K562 (cell line): ENCODE data around the gene FAM53C. TPM values are rescaled to one million over a fixed set of nuclear protein-coding genes. Genes with fewer than 3 reads are reported as not detected.

ENCODE experiments used
- ATAC-seq: fragments of 200-7000 bp; cut with Tn5 transposase; 3 replicates; pipeline ENCODE4 v1.9.1; 2020; ENCODE audit warnings: moderate library complexity
- BruUV-seq: library from RNA; stranded (reverse); fragments of 400-500 nt; replicated peaks from 2 replicates; lab custom pipeline; 2021; lab: Mats Ljungman, UMichigan
- CTCF ChIA-PET: fragments of 300-600 bp; formaldehyde crosslinking; extraction: SDS; loops from one replicate; lab custom pipeline; 2021; ENCODE audit warnings: low intra/inter-chr PET ratio; lab: Yijun Ruan, JAX
- POLR2A ChIA-PET: fragments of 300-600, 350-650 bp; sonication (Branson Sonifier 250); formaldehyde crosslinking; extraction: SDS; loops from one replicate; lab custom pipeline; 2021; ENCODE audit warnings: antibody characterized with exemption, inconsistent platforms; lab: Yijun Ruan, JAX
- DNase-seq, 4 experiments: peaks; one replicate each; pipeline versions ENCODE4 v3.0.0 to v3.0.0-alpha.2; 2011 to 2018; ENCODE audit warnings: low spot score in 3 of 4, mixed read lengths in 3 of 4; ENCODE audit errors: extremely low read depth in 1 of 4
- FAIRE-seq: peaks from 2 replicates; lab custom pipeline; 2011; peaks lifted over from hg19 to GRCh38; lab: Jason Lieb, UNC
- H2AFZ ChIP-seq: 2 replicates; pipeline ENCODE4 v1.6.0; 2011; ENCODE audit warnings: low read depth, low read length, control low read depth, inconsistent platforms
- H3K27ac ChIP-seq: fragments of 200-600 bp; 3 replicates; pipeline ENCODE4 v1.8.0; 2011; ENCODE audit warnings: low read depth, mild to moderate bottlenecking, control low read depth, inconsistent platforms, low read length, moderate library complexity, mixed read lengths; ENCODE audit errors: extremely low read depth
- H3K27me3 ChIP-seq, 2 experiments: fragments of 300-600 bp in 1 of 2; 2 replicates in 1 of 2; 3 replicates in 1 of 2; pipeline versions ENCODE4 v1.6.0 to v1.8.0; 2011; ENCODE audit warnings: inconsistent platforms in 2 of 2, low read length in 2 of 2, mild to moderate bottlenecking in 1 of 2, mixed read lengths in 1 of 2, moderate library complexity in 1 of 2; ENCODE audit not compliant: control insufficient read depth in 2 of 2, insufficient read depth in 2 of 2
- H3K36me3 ChIP-seq: fragments of 300-600 bp; 3 replicates; pipeline ENCODE4 v1.8.0; 2011; ENCODE audit warnings: mild to moderate bottlenecking, low read length, inconsistent platforms; ENCODE audit not compliant: control insufficient read depth, insufficient read depth
- H3K4me1 ChIP-seq, 2 experiments: fragments of 200-600 bp in 1 of 2; replicated peaks in 1 of 2; 2 replicates in 1 of 2; 3 replicates in 1 of 2; pipeline versions ENCODE4 v1.5.1 to v1.8.0; 2011; ENCODE audit warnings: inconsistent platforms in 2 of 2, low read length in 2 of 2, mild to moderate bottlenecking in 1 of 2, mixed read lengths in 1 of 2, moderate library complexity in 1 of 2; ENCODE audit not compliant: control insufficient read depth in 2 of 2, insufficient read depth in 2 of 2
- H3K4me2 ChIP-seq: 2 replicates; pipeline ENCODE4 v1.6.1; 2011; ENCODE audit warnings: low read length, control low read depth, inconsistent platforms, mixed read lengths; ENCODE audit not compliant: insufficient read depth
- H3K4me3 ChIP-seq: fragments of 200-600 bp; sonication (generic), shearing (Covaris generic); 2 replicates; pipeline ENCODE4 v1.5.1; 2016; ENCODE audit warnings: control low read depth, inconsistent platforms
- H3K79me2 ChIP-seq: fragments of 200-600 bp; 3 replicates; pipeline ENCODE4 v1.8.0; 2011; ENCODE audit warnings: low read length, inconsistent platforms; ENCODE audit not compliant: control insufficient read depth, insufficient read depth
- H3K9ac ChIP-seq, 2 experiments: 2 replicates each; pipeline versions ENCODE4 v1.6.0 to v1.6.1; 2011; ENCODE audit warnings: low read depth in 2 of 2, low read length in 2 of 2, control low read depth in 1 of 2, inconsistent platforms in 1 of 2, mild to moderate bottlenecking in 1 of 2, mixed read lengths in 1 of 2; ENCODE audit not compliant: insufficient read depth in 1 of 2
- H3K9me1 ChIP-seq: one replicate; pipeline ENCODE4 v1.6.0; 2011; ENCODE audit warnings: inconsistent platforms, mild to moderate bottlenecking, low read length, moderate library complexity; ENCODE audit not compliant: control insufficient read depth, insufficient read depth
- H3K9me3 ChIP-seq: replicated peaks from 2 replicates; pipeline ENCODE4 v1.5.1; 2011; ENCODE audit warnings: low read depth, low read length, inconsistent platforms; ENCODE audit not compliant: control insufficient read depth, insufficient read depth
- H4K20me1 ChIP-seq: replicated peaks from 2 replicates; pipeline ENCODE4 v1.6.1; 2011; ENCODE audit warnings: low read length, inconsistent platforms, mixed read lengths; ENCODE audit not compliant: control insufficient read depth, insufficient read depth
- CCAR2 ChIP-seq: fragments of 200-400 bp; formaldehyde crosslinking; IDR thresholded peaks from 2 replicates; pipeline ENCODE4 v1.6.1; 2017; ENCODE audit warnings: mild to moderate bottlenecking, low read depth, low read length
- GTF2F1 ChIP-seq: IDR thresholded peaks from 2 replicates; pipeline ENCODE4 v1.6.1; 2011; ENCODE audit warnings: low read depth, low read length, improper control_type of control experiment
- HMG20B ChIP-seq: fragments of 250-450 bp; sonication (Bioruptor Pico); IDR thresholded peaks from 2 replicates; pipeline ENCODE4 v1.5.0; 2021; ENCODE audit warnings: mild to moderate bottlenecking
- KAT7 ChIP-seq: sonication (generic); formaldehyde crosslinking; IDR thresholded peaks from 2 replicates; pipeline ENCODE4 v1.8.0; 2022; ENCODE audit warnings: missing genetic modification reagents, mild to moderate bottlenecking, borderline replicate concordance
- MIER1 ChIP-seq: fragments of 450-650 bp; IDR thresholded peaks from 2 replicates; pipeline ENCODE4 v1.6.1; 2016; ENCODE audit warnings: antibody characterized with exemption, mild to moderate bottlenecking, low read depth
- MTF1 ChIP-seq: fragments of 250-450 bp; sonication (Bioruptor Pico); IDR thresholded peaks from 2 replicates; pipeline ENCODE4 v1.9.0; 2021; ENCODE audit warnings: moderate library complexity, mild to moderate bottlenecking, inconsistent platforms, borderline replicate concordance
- NFE2L1 ChIP-seq: fragments of 450-650 bp; IDR thresholded peaks from 2 replicates; pipeline ENCODE4 v1.6.1; 2016; ENCODE audit warnings: missing genetic modification characterization, low read depth, mild to moderate bottlenecking, missing compliant biosample characterization, moderate library complexity, borderline replicate concordance
- OTX1 ChIP-seq: fragments of 450-650 bp; formaldehyde crosslinking; IDR thresholded peaks from 2 replicates; pipeline ENCODE4 v1.4.0; 2022; ENCODE audit warnings: mild to moderate bottlenecking
- PCBP2 ChIP-seq: fragments of 200-400 bp; formaldehyde crosslinking; IDR thresholded peaks from 2 replicates; pipeline ENCODE4 v1.6.1; 2018; ENCODE audit warnings: low read length, low read depth, mild to moderate bottlenecking, moderate library complexity; ENCODE audit not compliant: poor library complexity, severe bottlenecking
- POLR3A ChIP-seq: IDR thresholded peaks from 2 replicates; pipeline ENCODE4 v1.6.1; 2011; ENCODE audit warnings: borderline replicate concordance, mild to moderate bottlenecking, moderate library complexity; ENCODE audit not compliant: insufficient read length, insufficient read depth; ENCODE audit errors: extremely low read depth
- SMARCA5 ChIP-seq: fragments of 450-650 bp; IDR thresholded peaks from 2 replicates; pipeline ENCODE4 v1.6.1; 2016
- SP1 ChIP-seq: sonication (generic); formaldehyde crosslinking; IDR thresholded peaks from 2 replicates; pipeline ENCODE4 v1.8.1; 2022; ENCODE audit warnings: mild to moderate bottlenecking, missing genetic modification reagents
- STAT5B ChIP-seq: fragments of 250-450 bp; sonication (Bioruptor Pico); IDR thresholded peaks from 2 replicates; pipeline ENCODE4 v1.8.0; 2021; ENCODE audit warnings: mild to moderate bottlenecking, inconsistent platforms
- TAF9B ChIP-seq: fragments of 450-650 bp; IDR thresholded peaks from 2 replicates; pipeline ENCODE4 v1.6.1; 2018; ENCODE audit warnings: mild to moderate bottlenecking; ENCODE audit not compliant: partially characterized antibody
- ZNF197 ChIP-seq: fragments of 200-800 bp; sonication (Bioruptor generic); IDR thresholded peaks from 2 replicates; pipeline ENCODE4 v1.6.1; 2016; ENCODE audit warnings: low read depth, missing genetic modification characterization, missing compliant biosample characterization
- ZNF23 ChIP-seq: fragments of 250-450 bp; sonication (Bioruptor Pico); IDR thresholded peaks from 2 replicates; pipeline ENCODE4 v1.4.0; 2020; ENCODE audit warnings: mild to moderate bottlenecking
- WGBS: fragments of 100-300 bp; shearing (Covaris generic); methylation state at CpG from one replicate; pipeline ENCODE4 v1.1.6; 2016; ENCODE audit warnings: low coverage, mixed read lengths; ENCODE audit not compliant: insufficient coverage; ENCODE audit errors: missing lambda C conversion rate; 5-methylcytosine and 5-hydroxymethylcytosine counted together
- in situ Hi-C: fragments of 300-500 bp; cut with MboI; formaldehyde crosslinking; loops from 4 replicates; pipeline ENCODE4 v1.15.0; 2018; ENCODE audit warnings: inconsistent platforms, mixed read lengths
- intact Hi-C: fragments of 100-400 bp; cut with micrococcal nuclease; formaldehyde crosslinking; loops from 2 replicates; pipeline ENCODE4 v1.14.2; 2022
- polyA plus RNA-seq, 8 experiments: library from polyadenylated mRNA; depleted of rRNA in 4 of 8; stranded (reverse) in 5 of 8; unstranded in 3 of 8; fragments of >200 nt; fragmentation: Nextera tagmentation in 2 of 8; fragmentation: Illumina TruSeq in 1 of 8; extraction: Ambion mirVana in 2 of 8; extraction: Trizol in 1 of 8; gene quantifications; 2 replicates each; pipeline versions ENCODE4 v1.2.1 to v1.2.3, GENCODE V29; 2011 to 2014; ENCODE audit warnings: inconsistent platforms in 1 of 8, missing spikeins in 1 of 8
- total RNA-seq, 7 experiments: library from RNA; depleted of rRNA in 6 of 7; stranded (reverse); fragments of >200 nt in 6 of 7; fragmentation: Illumina TruSeq in 2 of 7; extraction: Trizol in 2 of 7; gene quantifications; 2 replicates each; pipeline versions ENCODE4 v1.2.1 to v1.2.3, GENCODE V29; 2011 to 2021; ENCODE audit warnings: low replicate concordance in 1 of 7
- TF ChIP-seq, protein P1 (sequence below): fragments of 450-650 bp; conservative IDR thresholded peaks from 2 replicates; pipeline ENCODE4 v1.6.1; 2016; ENCODE audit warnings: missing genetic modification characterization, low read depth, mild to moderate bottlenecking, control low read depth, missing compliant biosample characterization
- TF ChIP-seq, protein P2 (sequence below): sonication (generic); formaldehyde crosslinking; IDR thresholded peaks from 2 replicates; pipeline ENCODE4 v1.8.0; 2022; ENCODE audit warnings: missing genetic modification reagents, mild to moderate bottlenecking, borderline replicate concordance

Gene FAM53C
- total and polyA plus RNA-seq, 9 of the 15 experiments (the other 6 are each of a cell fraction or from before 2014, with no cell fraction given): 9.7 to 38.5 (median 25.2) TPM

DNA sequence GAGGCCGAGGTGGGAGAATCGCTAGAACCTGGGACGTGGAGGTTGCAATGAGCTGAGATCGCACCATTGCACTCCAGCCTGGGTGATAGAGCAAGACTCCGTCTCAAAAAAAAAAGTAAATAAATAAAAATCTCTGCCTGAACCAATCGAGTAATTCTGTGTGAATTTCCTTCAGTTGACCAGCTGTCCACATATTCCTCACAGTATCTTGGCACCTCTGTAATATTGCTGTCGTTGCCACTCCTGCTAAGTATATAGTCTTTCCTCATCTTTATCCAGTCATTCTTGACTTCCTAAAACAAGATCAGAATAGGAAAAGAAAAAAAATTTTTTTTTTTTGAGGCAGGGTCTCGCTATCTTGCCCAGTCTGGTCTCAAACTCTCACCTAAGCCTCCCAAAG lies 44.3 kb downstream of the FAM53C start:
- DNase-seq (no peak), FAIRE-seq (no peak), ATAC-seq (no peak)
- WGBS: 91% methylated on average over 8 of the region's 8 CpGs
- H2AFZ ChIP-seq: no peak overlapping the region
- no peak overlapping the region for H3K4me2 ChIP-seq
- H3K27ac ChIP-seq: no peak overlapping the region
- intact Hi-C loops (no loop called here), in situ Hi-C loops (no loop called here)
- H3K4me1 ChIP-seq: no peaks in the 10 kb centered on the region
- no peak overlapping the region for H3K9ac ChIP-seq
- ChIA-PET POLR2A (no interaction called here), CTCF (no interaction called here)
- no TSS peak for BruUV-seq
- TF ChIP-seq GTF2F1 (no peak), KAT7 (CRISPR knock-in tag) (no peak), STAT5B (no peak), ZNF197 (CRISPR knock-in tag) (no peak), MTF1 (CRISPR knock-in tag) (no peak), NFE2L1 (tag) (no peak), MIER1 (no peak), PCBP2 (no peak), ZNF23 (CRISPR knock-in tag) (no peak), OTX1 (CRISPR knock-in tag) (no peak), SMARCA5 (no peak), SP1 (CRISPR knock-in tag) (no peak), TAF9B (no peak), POLR3A (no peak), CCAR2 (no peak), HMG20B (CRISPR knock-in tag) (no peak)
- TF ChIP-seq, protein P1, sequence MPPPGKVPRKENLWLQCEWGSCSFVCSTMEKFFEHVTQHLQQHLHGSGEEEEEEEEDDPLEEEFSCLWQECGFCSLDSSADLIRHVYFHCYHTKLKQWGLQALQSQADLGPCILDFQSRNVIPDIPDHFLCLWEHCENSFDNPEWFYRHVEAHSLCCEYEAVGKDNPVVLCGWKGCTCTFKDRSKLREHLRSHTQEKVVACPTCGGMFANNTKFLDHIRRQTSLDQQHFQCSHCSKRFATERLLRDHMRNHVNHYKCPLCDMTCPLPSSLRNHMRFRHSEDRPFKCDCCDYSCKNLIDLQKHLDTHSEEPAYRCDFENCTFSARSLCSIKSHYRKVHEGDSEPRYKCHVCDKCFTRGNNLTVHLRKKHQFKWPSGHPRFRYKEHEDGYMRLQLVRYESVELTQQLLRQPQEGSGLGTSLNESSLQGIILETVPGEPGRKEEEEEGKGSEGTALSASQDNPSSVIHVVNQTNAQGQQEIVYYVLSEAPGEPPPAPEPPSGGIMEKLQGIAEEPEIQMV (tag): no peak
- TF ChIP-seq, protein P2, sequence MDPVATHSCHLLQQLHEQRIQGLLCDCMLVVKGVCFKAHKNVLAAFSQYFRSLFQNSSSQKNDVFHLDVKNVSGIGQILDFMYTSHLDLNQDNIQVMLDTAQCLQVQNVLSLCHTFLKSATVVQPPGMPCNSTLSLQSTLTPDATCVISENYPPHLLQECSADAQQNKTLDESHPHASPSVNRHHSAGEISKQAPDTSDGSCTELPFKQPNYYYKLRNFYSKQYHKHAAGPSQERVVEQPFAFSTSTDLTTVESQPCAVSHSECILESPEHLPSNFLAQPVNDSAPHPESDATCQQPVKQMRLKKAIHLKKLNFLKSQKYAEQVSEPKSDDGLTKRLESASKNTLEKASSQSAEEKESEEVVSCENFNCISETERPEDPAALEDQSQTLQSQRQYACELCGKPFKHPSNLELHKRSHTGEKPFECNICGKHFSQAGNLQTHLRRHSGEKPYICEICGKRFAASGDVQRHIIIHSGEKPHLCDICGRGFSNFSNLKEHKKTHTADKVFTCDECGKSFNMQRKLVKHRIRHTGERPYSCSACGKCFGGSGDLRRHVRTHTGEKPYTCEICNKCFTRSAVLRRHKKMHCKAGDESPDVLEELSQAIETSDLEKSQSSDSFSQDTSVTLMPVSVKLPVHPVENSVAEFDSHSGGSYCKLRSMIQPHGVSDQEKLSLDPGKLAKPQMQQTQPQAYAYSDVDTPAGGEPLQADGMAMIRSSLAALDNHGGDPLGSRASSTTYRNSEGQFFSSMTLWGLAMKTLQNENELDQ (CRISPR knock-in tag): no peak
- no peaks in the 10 kb centered on the region for H4K20me1 ChIP-seq
- H3K9me3 ChIP-seq: no peaks in the 10 kb centered on the region
- H3K9me1 ChIP-seq: no peaks in the 10 kb centered on the region
- no peaks in the 10 kb centered on the region for H3K27me3 ChIP-seq
- no peaks in the 10 kb centered on the region for H3K79me2 ChIP-seq
- H3K36me3 ChIP-seq: peaks cover 79% of the 10 kb centered on the region
- no peak overlapping the region for H3K4me3 ChIP-seq
